HEK293T (cell line): ENCODE data around the gene EPS8L1.

Experiments used
- ARNT ChIP-seq: fragments of 450-650 bp; IDR thresholded peaks from 2 replicates; pipeline ENCODE4 v1.6.1; 2017; ENCODE audit warnings: mild to moderate bottlenecking
- FOXK2 ChIP-seq: fragments of 450-650 bp; IDR thresholded peaks from 2 replicates; pipeline ENCODE4 v1.6.1; 2016; ENCODE audit warnings: mild to moderate bottlenecking
- FOXM1 ChIP-seq: fragments of 450-650 bp; IDR thresholded peaks from 2 replicates; pipeline ENCODE4 v1.6.1; 2017; ENCODE audit warnings: mild to moderate bottlenecking, borderline replicate concordance
- HDGF ChIP-seq: fragments of 450-650 bp; IDR thresholded peaks from 2 replicates; pipeline ENCODE4 v1.6.1; 2017; ENCODE audit warnings: antibody characterized with exemption, borderline replicate concordance
- NFRKB ChIP-seq: fragments of 450-650 bp; IDR thresholded peaks from 2 replicates; pipeline ENCODE4 v1.6.1; 2016; ENCODE audit warnings: mild to moderate bottlenecking, moderate library complexity
- SP1 ChIP-seq: fragments of 450-650 bp; IDR thresholded peaks from 2 replicates; pipeline ENCODE4 v1.6.1; 2017
- TARDBP ChIP-seq: fragments of 450-650 bp; IDR thresholded peaks from 2 replicates; pipeline ENCODE4 v1.6.1; 2016

DNA sequence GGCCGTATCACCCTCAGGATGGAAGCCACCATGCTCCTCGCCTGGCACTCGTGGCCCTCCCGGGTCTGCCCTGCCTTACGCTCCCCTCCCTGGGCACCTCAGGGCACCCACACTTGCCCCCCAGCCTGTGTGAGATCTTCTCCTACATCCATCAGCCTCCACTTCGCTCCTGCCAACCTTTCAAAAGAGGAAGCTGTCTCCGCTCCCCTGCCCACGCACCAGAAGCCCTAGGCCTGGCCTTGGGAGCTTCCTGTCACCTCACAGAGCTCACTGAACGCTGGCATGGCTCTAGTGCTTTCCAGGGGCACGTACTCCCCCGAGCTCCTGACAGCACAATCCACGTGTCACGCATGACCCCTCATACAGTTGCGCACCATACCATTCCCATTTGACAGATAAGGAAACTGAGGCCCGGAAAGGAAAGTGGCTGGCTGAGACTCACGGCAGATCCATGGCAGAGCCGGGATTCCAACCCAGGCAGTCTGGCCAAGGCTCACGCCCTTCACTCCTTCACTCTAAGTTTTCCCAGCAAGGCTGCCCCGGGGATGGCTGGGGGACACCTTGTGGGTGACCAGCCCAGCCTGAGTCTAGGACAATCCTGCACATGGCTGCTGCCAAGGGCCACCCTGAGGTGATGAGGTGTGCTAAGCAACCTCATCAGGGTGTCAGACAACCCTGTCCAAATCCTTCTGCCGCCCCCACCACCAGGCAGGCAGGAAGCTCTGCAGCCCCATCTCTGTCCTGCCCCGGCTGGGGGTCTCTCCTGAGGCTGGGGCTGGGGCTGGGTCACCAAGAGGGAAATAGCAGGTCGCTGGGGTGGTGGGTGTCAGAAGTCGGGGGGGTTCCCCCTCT lies 22.4 kb downstream of the EPS8L1 start:
- TF ChIP-seq TARDBP: no peak
- no peak for TF ChIP-seq FOXK2
- TF ChIP-seq FOXM1: no peak
- TF ChIP-seq SP1: no peak
- TF ChIP-seq HDGF: no peak
- no peak for TF ChIP-seq NFRKB
- no peak for TF ChIP-seq ARNT
